ENCODE measurements around the gene NDUFB2.

DNA sequence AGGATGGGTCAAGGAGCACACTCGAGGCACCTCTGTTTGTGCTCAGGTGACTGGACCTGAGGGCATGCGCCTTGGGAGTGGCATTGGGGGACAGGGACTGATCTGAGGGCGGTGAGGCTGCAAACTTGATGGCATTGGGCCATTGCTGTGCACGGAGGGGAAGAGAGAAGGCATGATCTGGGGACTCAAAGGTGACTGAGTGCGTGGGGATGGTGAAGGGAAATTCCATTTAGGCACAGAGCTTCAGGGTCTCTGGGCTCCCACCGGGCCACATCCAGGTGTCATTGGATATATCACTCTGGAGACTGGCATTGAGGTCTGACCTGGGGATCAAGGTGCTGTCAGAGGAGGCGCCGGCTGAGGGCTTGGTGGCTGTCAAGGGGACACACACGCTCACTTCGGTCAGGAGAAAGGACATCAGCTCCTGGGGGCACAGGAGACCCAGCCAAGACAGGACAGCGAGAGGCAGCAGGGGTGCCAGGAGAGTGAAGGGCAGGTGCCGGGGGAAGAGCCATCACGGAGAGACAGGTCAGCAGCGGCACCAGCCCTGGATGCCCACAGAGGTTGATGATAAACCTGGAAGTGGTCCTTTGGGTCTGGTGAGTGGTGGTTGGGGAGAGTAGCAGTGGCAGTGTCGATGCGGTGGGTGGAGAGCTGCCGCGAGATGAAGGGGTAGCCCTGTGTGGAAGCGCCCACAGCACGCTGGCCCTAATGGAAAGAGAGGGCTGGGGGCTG, 18.3 kb upstream of the NDUFB2 start:
- TF ChIP-seq POLR2AphosphoS5 (IDR thresholded peaks at IDR 0.05): peak in 1 of 3 donors; percentile 17
- TF ChIP-seq, protein P1, sequence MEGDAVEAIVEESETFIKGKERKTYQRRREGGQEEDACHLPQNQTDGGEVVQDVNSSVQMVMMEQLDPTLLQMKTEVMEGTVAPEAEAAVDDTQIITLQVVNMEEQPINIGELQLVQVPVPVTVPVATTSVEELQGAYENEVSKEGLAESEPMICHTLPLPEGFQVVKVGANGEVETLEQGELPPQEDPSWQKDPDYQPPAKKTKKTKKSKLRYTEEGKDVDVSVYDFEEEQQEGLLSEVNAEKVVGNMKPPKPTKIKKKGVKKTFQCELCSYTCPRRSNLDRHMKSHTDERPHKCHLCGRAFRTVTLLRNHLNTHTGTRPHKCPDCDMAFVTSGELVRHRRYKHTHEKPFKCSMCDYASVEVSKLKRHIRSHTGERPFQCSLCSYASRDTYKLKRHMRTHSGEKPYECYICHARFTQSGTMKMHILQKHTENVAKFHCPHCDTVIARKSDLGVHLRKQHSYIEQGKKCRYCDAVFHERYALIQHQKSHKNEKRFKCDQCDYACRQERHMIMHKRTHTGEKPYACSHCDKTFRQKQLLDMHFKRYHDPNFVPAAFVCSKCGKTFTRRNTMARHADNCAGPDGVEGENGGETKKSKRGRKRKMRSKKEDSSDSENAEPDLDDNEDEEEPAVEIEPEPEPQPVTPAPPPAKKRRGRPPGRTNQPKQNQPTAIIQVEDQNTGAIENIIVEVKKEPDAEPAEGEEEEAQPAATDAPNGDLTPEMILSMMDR (IDR thresholded peaks at IDR 0.05 in 8 of 11, conservative IDR thresholded peaks at IDR 0.05 in 3 of 11): no peak

All from spleen (tissue), 7 donors.